Measurements from ENCODE around the gene CAB39. TPM values are rescaled to one million over a fixed set of nuclear protein-coding genes. Genes with fewer than 3 reads are reported as not detected.

Gene CAB39
- total RNA-seq, 1 donor from 2014 or later, result 66.6 TPM

GRCh38 chr2:230852113-230852512 lies 139.5 kb downstream of the CAB39 start:
- no peak overlapping the region for H3K9ac ChIP-seq (ENCODE audit: low read length)
- no peaks in the 10 kb centered on the region for H3K4me1 ChIP-seq (ENCODE audit: insufficient read depth, low read length)
- FAIRE-seq, result no peak
- no peak for TF ChIP-seq EZH2 (IDR thresholded peaks at IDR 0.05; ENCODE audit: insufficient read depth, low read length)
- TF ChIP-seq, protein P1, sequence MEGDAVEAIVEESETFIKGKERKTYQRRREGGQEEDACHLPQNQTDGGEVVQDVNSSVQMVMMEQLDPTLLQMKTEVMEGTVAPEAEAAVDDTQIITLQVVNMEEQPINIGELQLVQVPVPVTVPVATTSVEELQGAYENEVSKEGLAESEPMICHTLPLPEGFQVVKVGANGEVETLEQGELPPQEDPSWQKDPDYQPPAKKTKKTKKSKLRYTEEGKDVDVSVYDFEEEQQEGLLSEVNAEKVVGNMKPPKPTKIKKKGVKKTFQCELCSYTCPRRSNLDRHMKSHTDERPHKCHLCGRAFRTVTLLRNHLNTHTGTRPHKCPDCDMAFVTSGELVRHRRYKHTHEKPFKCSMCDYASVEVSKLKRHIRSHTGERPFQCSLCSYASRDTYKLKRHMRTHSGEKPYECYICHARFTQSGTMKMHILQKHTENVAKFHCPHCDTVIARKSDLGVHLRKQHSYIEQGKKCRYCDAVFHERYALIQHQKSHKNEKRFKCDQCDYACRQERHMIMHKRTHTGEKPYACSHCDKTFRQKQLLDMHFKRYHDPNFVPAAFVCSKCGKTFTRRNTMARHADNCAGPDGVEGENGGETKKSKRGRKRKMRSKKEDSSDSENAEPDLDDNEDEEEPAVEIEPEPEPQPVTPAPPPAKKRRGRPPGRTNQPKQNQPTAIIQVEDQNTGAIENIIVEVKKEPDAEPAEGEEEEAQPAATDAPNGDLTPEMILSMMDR (IDR thresholded peaks at IDR 0.05; ENCODE audit: insufficient read depth, low read depth, low read length), result no peak
- H3K4me1 Mint-ChIP-seq (ENCODE audit: low read depth, unreplicated experiment), result no peaks in the 10 kb centered on the region
- DNase-seq (ENCODE audit: low read depth), result no peak
- H3K36me3 ChIP-seq (ENCODE audit: insufficient read depth, low read length), result no peaks in the 10 kb centered on the region
- H2AFZ ChIP-seq (ENCODE audit: low read depth, low read length), result no peak overlapping the region
- H3K4me3 ChIP-seq (ENCODE audit: insufficient read depth, low read depth, low read length), result no peak overlapping the region
- no peak overlapping the region for H3K27ac ChIP-seq (ENCODE audit: low read depth, low read length)
- no peak overlapping the region for H3K27ac Mint-ChIP-seq (ENCODE audit: unreplicated experiment)
- no peak overlapping the region for H3K4me2 ChIP-seq (ENCODE audit: low read length)
- no peaks in the 10 kb centered on the region for H3K36me3 Mint-ChIP-seq (ENCODE audit: low read depth, unreplicated experiment)
- peaks cover 8% of the 10 kb centered on the region for H3K27me3 Mint-ChIP-seq (ENCODE audit: low read depth, unreplicated experiment)
- no peak overlapping the region for H3K4me3 Mint-ChIP-seq (ENCODE audit: unreplicated experiment)
- no peaks in the 10 kb centered on the region for H3K9me3 ChIP-seq (ENCODE audit: insufficient read depth, low read depth, low read length)
- no peaks in the 10 kb centered on the region for H4K20me1 ChIP-seq (ENCODE audit: insufficient read depth, low read length)
- no peaks in the 10 kb centered on the region for H3K9me3 Mint-ChIP-seq (ENCODE audit: unreplicated experiment)
- peaks cover 24% of the 10 kb centered on the region for H3K27me3 ChIP-seq (ENCODE audit: insufficient read depth, low read length)
- H3K79me2 ChIP-seq (ENCODE audit: insufficient read depth, low read length), result no peaks in the 10 kb centered on the region

DNA sequence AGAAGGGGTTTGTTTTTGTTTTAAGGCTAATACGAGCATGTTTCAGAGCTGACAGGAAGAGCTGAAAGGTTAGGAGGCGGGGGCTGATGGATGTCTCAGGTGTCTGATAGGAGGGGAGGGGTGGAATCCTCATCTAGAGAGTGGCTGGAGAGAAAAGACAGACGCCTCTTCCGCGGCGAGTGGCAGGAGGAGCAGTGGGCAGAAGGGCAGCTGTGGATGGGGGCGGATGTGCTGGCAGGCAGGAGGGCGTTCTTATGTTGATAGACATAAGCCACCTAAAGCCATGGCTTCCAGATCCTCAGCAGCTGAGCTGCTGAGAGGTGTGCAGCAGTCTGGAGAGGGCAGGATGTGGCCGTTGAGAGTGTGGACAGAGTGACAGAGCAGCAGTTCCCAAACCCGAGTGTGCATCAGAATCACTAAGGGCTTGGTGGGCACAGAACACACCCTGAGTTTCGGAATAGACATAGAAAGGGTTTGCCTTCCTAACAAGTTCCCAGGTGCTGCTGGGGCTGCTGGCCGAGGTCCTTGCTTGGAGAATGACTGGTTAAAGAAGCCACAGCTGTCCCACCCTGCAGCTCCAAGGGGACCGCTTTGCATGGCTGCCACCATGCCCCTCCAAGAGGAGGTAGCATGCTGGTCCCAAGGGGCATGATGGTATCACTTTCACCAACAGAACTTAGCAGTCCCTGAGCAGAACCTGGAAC lies 149.1 kb downstream of the CAB39 start:
- H3K4me3 ChIP-seq (ENCODE audit: insufficient read depth, low read depth, low read length), result no peak overlapping the region
- H3K9ac ChIP-seq (ENCODE audit: low read length), result no peak overlapping the region
- H3K27me3 ChIP-seq (ENCODE audit: insufficient read depth, low read length), result peaks cover 22% of the 10 kb centered on the region
- H3K27ac Mint-ChIP-seq (ENCODE audit: unreplicated experiment), result no peak overlapping the region
- DNase-seq (ENCODE audit: low read depth) (no peak), FAIRE-seq (no peak)
- H3K36me3 ChIP-seq (ENCODE audit: insufficient read depth, low read length), result no peaks in the 10 kb centered on the region
- peaks cover 7% of the 10 kb centered on the region for H4K20me1 ChIP-seq (ENCODE audit: insufficient read depth, low read length)
- H3K9me3 Mint-ChIP-seq (ENCODE audit: unreplicated experiment), result no peaks in the 10 kb centered on the region
- no peak overlapping the region for H3K4me3 Mint-ChIP-seq (ENCODE audit: unreplicated experiment)
- H2AFZ ChIP-seq (ENCODE audit: low read depth, low read length), result no peak overlapping the region
- H3K27me3 Mint-ChIP-seq (ENCODE audit: low read depth, unreplicated experiment), result peaks cover 31% of the 10 kb centered on the region
- H3K4me1 Mint-ChIP-seq (ENCODE audit: low read depth, unreplicated experiment), result peaks cover 5% of the 10 kb centered on the region
- H3K36me3 Mint-ChIP-seq (ENCODE audit: low read depth, unreplicated experiment), result no peaks in the 10 kb centered on the region
- peaks cover 5% of the 10 kb centered on the region for H3K79me2 ChIP-seq (ENCODE audit: insufficient read depth, low read length)
- TF ChIP-seq, protein P1 (IDR thresholded peaks at IDR 0.05; ENCODE audit: insufficient read depth, low read depth, low read length), result no peak
- no peak for TF ChIP-seq EZH2 (IDR thresholded peaks at IDR 0.05; ENCODE audit: insufficient read depth, low read length)
- H3K4me2 ChIP-seq (ENCODE audit: low read length), result no peak overlapping the region
- no peaks in the 10 kb centered on the region for H3K9me3 ChIP-seq (ENCODE audit: insufficient read depth, low read depth, low read length)
- H3K4me1 ChIP-seq (ENCODE audit: insufficient read depth, low read length), result peaks cover 9% of the 10 kb centered on the region
- no peak overlapping the region for H3K27ac ChIP-seq (ENCODE audit: low read depth, low read length)

- no peak for TF ChIP-seq EZH2 (IDR thresholded peaks at IDR 0.05; ENCODE audit: insufficient read depth, low read length)
- TF ChIP-seq, protein P1 (IDR thresholded peaks at IDR 0.05; ENCODE audit: insufficient read depth, low read depth, low read length), result no peak
- no peak for FAIRE-seq
- no peaks in the 10 kb centered on the region for H3K36me3 ChIP-seq (ENCODE audit: insufficient read depth, low read length)
- Mint-ChIP-seq H3K4me3 (ENCODE audit: unreplicated experiment) (peak overlapping the region; percentile 37), H3K4me1 (ENCODE audit: low read depth, unreplicated experiment) (peaks cover 11% of the 10 kb centered on the region), H3K36me3 (ENCODE audit: low read depth, unreplicated experiment) (no peaks in the 10 kb centered on the region), H3K27ac (ENCODE audit: unreplicated experiment) (no peak overlapping the region), H3K27me3 (ENCODE audit: low read depth, unreplicated experiment) (peaks cover 31% of the 10 kb centered on the region), H3K9me3 (ENCODE audit: unreplicated experiment) (no peaks in the 10 kb centered on the region)
- H3K4me2 ChIP-seq (ENCODE audit: low read length), result no peak overlapping the region
- no peak overlapping the region for H3K9ac ChIP-seq (ENCODE audit: low read length)
- H3K4me3 ChIP-seq (ENCODE audit: insufficient read depth, low read depth, low read length), result no peak overlapping the region
- peaks cover 15% of the 10 kb centered on the region for H3K4me1 ChIP-seq (ENCODE audit: insufficient read depth, low read length)
- H3K79me2 ChIP-seq (ENCODE audit: insufficient read depth, low read length), result peaks cover 5% of the 10 kb centered on the region
- H4K20me1 ChIP-seq (ENCODE audit: insufficient read depth, low read length), result peaks cover 13% of the 10 kb centered on the region
- DNase-seq (ENCODE audit: low read depth), result no peak
- H3K27ac ChIP-seq (ENCODE audit: low read depth, low read length), result no peak overlapping the region
- H3K27me3 ChIP-seq (ENCODE audit: insufficient read depth, low read length), result peaks cover 22% of the 10 kb centered on the region
- no peaks in the 10 kb centered on the region for H3K9me3 ChIP-seq (ENCODE audit: insufficient read depth, low read depth, low read length)
- no peak overlapping the region for H2AFZ ChIP-seq (ENCODE audit: low read depth, low read length)
Observed at GRCh38 chr2:230862292-230862691, 149.7 kb downstream of the CAB39 start.
